ENCODE data around the gene ZNRF4.

DNA sequence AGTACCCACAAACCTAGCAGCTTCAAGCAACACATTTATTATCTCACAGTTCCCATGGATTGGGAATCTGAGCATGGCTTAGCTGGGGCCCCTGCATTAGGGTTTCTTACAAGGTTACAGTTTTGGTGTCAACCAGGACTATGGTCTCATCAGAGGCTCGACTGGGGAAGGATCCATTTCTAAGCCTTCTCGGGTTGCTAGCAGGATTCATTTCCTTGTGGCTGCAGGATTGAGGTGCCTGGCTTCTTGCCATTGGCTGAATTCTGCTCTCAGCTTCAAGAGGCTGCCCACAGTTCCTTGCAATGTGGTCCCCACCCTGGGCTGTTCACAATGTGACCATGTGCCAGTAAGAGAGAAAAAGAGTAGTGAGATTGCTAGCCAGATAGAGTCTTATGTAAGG lies 26.7 kb downstream of the ZNRF4 start:
- TF ChIP-seq, protein P1, sequence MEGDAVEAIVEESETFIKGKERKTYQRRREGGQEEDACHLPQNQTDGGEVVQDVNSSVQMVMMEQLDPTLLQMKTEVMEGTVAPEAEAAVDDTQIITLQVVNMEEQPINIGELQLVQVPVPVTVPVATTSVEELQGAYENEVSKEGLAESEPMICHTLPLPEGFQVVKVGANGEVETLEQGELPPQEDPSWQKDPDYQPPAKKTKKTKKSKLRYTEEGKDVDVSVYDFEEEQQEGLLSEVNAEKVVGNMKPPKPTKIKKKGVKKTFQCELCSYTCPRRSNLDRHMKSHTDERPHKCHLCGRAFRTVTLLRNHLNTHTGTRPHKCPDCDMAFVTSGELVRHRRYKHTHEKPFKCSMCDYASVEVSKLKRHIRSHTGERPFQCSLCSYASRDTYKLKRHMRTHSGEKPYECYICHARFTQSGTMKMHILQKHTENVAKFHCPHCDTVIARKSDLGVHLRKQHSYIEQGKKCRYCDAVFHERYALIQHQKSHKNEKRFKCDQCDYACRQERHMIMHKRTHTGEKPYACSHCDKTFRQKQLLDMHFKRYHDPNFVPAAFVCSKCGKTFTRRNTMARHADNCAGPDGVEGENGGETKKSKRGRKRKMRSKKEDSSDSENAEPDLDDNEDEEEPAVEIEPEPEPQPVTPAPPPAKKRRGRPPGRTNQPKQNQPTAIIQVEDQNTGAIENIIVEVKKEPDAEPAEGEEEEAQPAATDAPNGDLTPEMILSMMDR (IDR thresholded peaks at IDR 0.05) = no peak
- no peak for TF ChIP-seq POLR2AphosphoS5 (IDR thresholded peaks at IDR 0.05)
- TF ChIP-seq POLR2A (IDR thresholded peaks at IDR 0.05) = no peak
- no peak for TF ChIP-seq EP300 (IDR thresholded peaks at IDR 0.05)

All from sigmoid colon (tissue), 4 donors.